HCT116 (cell line): ENCODE measurements around the gene PDHB. TPM values are rescaled to one million over a fixed set of nuclear protein-coding genes. Genes with fewer than 3 reads are reported as not detected.

Source experiments
- ATAC-seq: fragments of 200-7000 bp; cut with Tn5 transposase; 2 replicates; pipeline ENCODE4 v1.9.1; 2020; ENCODE audit warnings: mild to moderate bottlenecking, moderate library complexity
- BruUV-seq: library from RNA; stranded (reverse); fragments of 400-500 nt; replicated peaks from 2 replicates; lab custom pipeline; 2021; lab: Mats Ljungman, UMichigan
- CTCF ChIA-PET: fragments of 300-600 bp; sonication (Branson Sonifier 250); formaldehyde crosslinking; loops from one replicate; lab custom pipeline; 2021; ENCODE audit warnings: antibody characterized with exemption; lab: Charles Lee
- POLR2A ChIA-PET: fragments of 300-600, 350-600 bp; sonication (Branson Sonifier 250); formaldehyde crosslinking; loops from one replicate; lab custom pipeline; 2021; ENCODE audit warnings: antibody characterized with exemption; lab: Charles Lee
- RAD21 ChIA-PET, 2 experiments: fragments of 300-600 bp; sonication (Branson Sonifier 250); formaldehyde crosslinking; loops; one replicate each; lab custom pipeline; 2023; ENCODE audit warnings: low total read pairs in 2 of 2; ENCODE audit not compliant: uncharacterized antibody in 2 of 2, unreplicated experiment in 2 of 2, low non-redundant PET in 1 of 2; lab: Charles Lee
- DNase-seq: peaks from one replicate; pipeline ENCODE4 v3.0.0-alpha.2; 2010; ENCODE audit warnings: low read depth, low spot score
- H2AFZ ChIP-seq: fragments of 200-600 bp; shearing (Covaris generic), sonication (generic); 2 replicates; pipeline ENCODE4 v1.6.1; 2017; ENCODE audit warnings: low read depth, mixed run types, mixed read lengths, antibody characterized with exemption, low read length; ENCODE audit not compliant: poor library complexity, severe bottlenecking
- H3K27ac ChIP-seq: 2 replicates; pipeline ENCODE4 v1.5.1; 2012; ENCODE audit warnings: low read depth, low read length
- H3K27me3 ChIP-seq: fragments of 200-600 bp; sonication (generic); 2 replicates; pipeline ENCODE4 v1.6.1; 2016; ENCODE audit warnings: mixed run types, low read length, mixed read lengths; ENCODE audit not compliant: insufficient read depth
- H3K36me3 ChIP-seq, 2 experiments: fragments of 200-500 bp in 1 of 2; fragments of 200-600 bp in 1 of 2; sonication (Bioruptor generic) in 1 of 2; sonication (generic) in 1 of 2; 2 replicates each; pipeline versions ENCODE4 v1.5.1 to v1.6.1; 2014 to 2016; ENCODE audit warnings: low read length in 2 of 2, inconsistent platforms in 1 of 2, mixed read lengths in 1 of 2, mixed run types in 1 of 2; ENCODE audit not compliant: insufficient read depth in 2 of 2, control insufficient read depth in 1 of 2
- H3K4me1 ChIP-seq, 2 experiments: fragments of 200-600 bp in 1 of 2; sonication (generic) in 1 of 2; 2 replicates each; pipeline versions ENCODE4 v1.5.1 to v1.6.1; 2012 to 2017; ENCODE audit warnings: low read length in 2 of 2, inconsistent platforms in 1 of 2, mild to moderate bottlenecking in 1 of 2, mixed read lengths in 1 of 2, mixed run types in 1 of 2, moderate library complexity in 1 of 2; ENCODE audit not compliant: insufficient read depth in 2 of 2, control insufficient read depth in 1 of 2
- H3K4me2 ChIP-seq: fragments of 200-600 bp; sonication (generic); 2 replicates; pipeline ENCODE4 v1.6.1; 2017; ENCODE audit warnings: mixed run types, low read length, mixed read lengths
- H3K4me3 ChIP-seq, 2 experiments: fragments of 200-600 bp in 1 of 2; sonication (generic) in 1 of 2; replicated peaks in 1 of 2; 2 replicates each; pipeline ENCODE4 v1.5.1; 2011 to 2016; ENCODE audit warnings: low read length in 2 of 2, control low read depth in 1 of 2, low read depth in 1 of 2, mild to moderate bottlenecking in 1 of 2, mixed read lengths in 1 of 2, mixed run types in 1 of 2
- H3K79me2 ChIP-seq: fragments of 200-600 bp; sonication (generic); 2 replicates; pipeline ENCODE4 v1.6.1; 2017; ENCODE audit warnings: mild to moderate bottlenecking, mixed run types, low read length, moderate library complexity, mixed read lengths; ENCODE audit not compliant: insufficient read depth
- H3K9ac ChIP-seq: fragments of 200-600 bp; sonication (generic); 2 replicates; pipeline ENCODE4 v1.6.1; 2016; ENCODE audit warnings: low read length, mixed read lengths
- H3K9me2 ChIP-seq: fragments of 200-600 bp; sonication (generic), shearing (Covaris generic); 2 replicates; pipeline ENCODE4 v1.6.1; 2017; ENCODE audit warnings: mixed run types, mild to moderate bottlenecking, moderate library complexity; ENCODE audit not compliant: insufficient read depth
- H3K9me3 ChIP-seq, 2 experiments: fragments of 200-500 bp in 1 of 2; fragments of 200-600 bp in 1 of 2; sonication (Bioruptor generic) in 1 of 2; sonication (generic) in 1 of 2; 2 replicates each; pipeline ENCODE4 v1.6.1; 2014 to 2017; ENCODE audit warnings: low read length in 2 of 2, mixed read lengths in 2 of 2, inconsistent platforms in 1 of 2, low read depth in 1 of 2, mild to moderate bottlenecking in 1 of 2, mixed run types in 1 of 2, moderate library complexity in 1 of 2; ENCODE audit not compliant: control insufficient read depth in 1 of 2, insufficient read depth in 1 of 2
- H4K20me1 ChIP-seq: fragments of 200-600 bp; sonication (generic), shearing (Covaris generic); 2 replicates; pipeline ENCODE4 v1.6.1; 2017; ENCODE audit warnings: mixed run types, mild to moderate bottlenecking, moderate library complexity; ENCODE audit not compliant: insufficient read depth
- CBX3 ChIP-seq: IDR thresholded peaks from 2 replicates; pipeline ENCODE4 v1.6.1; 2012; ENCODE audit warnings: low read depth
- CEBPB ChIP-seq: IDR thresholded peaks from 2 replicates; pipeline ENCODE4 v1.6.1; 2012; ENCODE audit warnings: low read depth
- EGR1 ChIP-seq: IDR thresholded peaks from 2 replicates; pipeline ENCODE4 v1.6.1; 2012; ENCODE audit warnings: low read depth
- ELF1 ChIP-seq: IDR thresholded peaks from 2 replicates; pipeline ENCODE4 v1.6.1; 2012; ENCODE audit warnings: low read depth, borderline replicate concordance
- EZH2 ChIP-seq: fragments of 200-600 bp; sonication (generic); IDR thresholded peaks from 2 replicates; pipeline ENCODE4 v1.6.1; 2017; ENCODE audit warnings: antibody characterized with exemption, mixed run types
- FOSL1 ChIP-seq: IDR thresholded peaks from 2 replicates; pipeline ENCODE4 v1.6.1; 2012; ENCODE audit warnings: low read depth
- MAX ChIP-seq: IDR thresholded peaks from 2 replicates; pipeline ENCODE4 v1.6.1; 2012
- POLR2A ChIP-seq: IDR thresholded peaks from 2 replicates; pipeline ENCODE4 v1.7.0; 2011; ENCODE audit warnings: borderline replicate concordance; ENCODE audit not compliant: insufficient read depth, insufficient read length; ENCODE audit errors: extremely low read depth
- SIN3A ChIP-seq: IDR thresholded peaks from 2 replicates; pipeline ENCODE4 v1.6.1; 2012; ENCODE audit warnings: low read depth
- SRF ChIP-seq: IDR thresholded peaks from 2 replicates; pipeline ENCODE4 v1.6.1; 2012; ENCODE audit warnings: low read depth
- TCF7L2 ChIP-seq: IDR thresholded peaks from 2 replicates; pipeline ENCODE4 v1.7.0; 2011; ENCODE audit warnings: borderline replicate concordance, inconsistent platforms; ENCODE audit not compliant: insufficient read depth, insufficient read length; ENCODE audit errors: extremely low read depth
- ZNF274 ChIP-seq: fragments of 200-500 bp; sonication (Bioruptor generic); IDR thresholded peaks from 2 replicates; pipeline ENCODE4 v1.6.1; 2014; ENCODE audit warnings: mild to moderate bottlenecking, low read depth, low read length, inconsistent platforms
- intact Hi-C: fragments of 100-400 bp; cut with micrococcal nuclease; formaldehyde crosslinking; loops from 2 replicates; pipeline ENCODE4 v1.10.0; 2022
- total RNA-seq: library from RNA; stranded (reverse); gene quantifications from one replicate; pipeline ENCODE4 v1.2.1, GENCODE V29; 2021; ENCODE audit not compliant: unreplicated experiment
- TF ChIP-seq, protein P1 (sequence below): IDR thresholded peaks from 2 replicates; pipeline ENCODE4 v1.6.1; 2011; ENCODE audit warnings: mild to moderate bottlenecking, low read length, moderate library complexity; ENCODE audit not compliant: insufficient replicate concordance; ENCODE audit errors: extremely low read depth

Gene PDHB
- total RNA-seq, 1 experiment from 2014 or later = 60.2 TPM

- Histone ChIP-seq H3K4me2 (no peak overlapping the region), H3K27ac (no peak overlapping the region), H3K36me3 (no peaks in the 10 kb centered on the region), H3K4me1 (peaks cover 0 to 11% of the 10 kb centered on the region in 2 experiments; a peak in 2 of 4 replicates), H3K9me3 (no peaks in the 10 kb centered on the region), H3K79me2 (no peaks in the 10 kb centered on the region), H2AFZ (no peak overlapping the region), H3K9me2 (no peaks in the 10 kb centered on the region), H3K4me3 (no peak overlapping the region), H4K20me1 (no peaks in the 10 kb centered on the region), H3K9ac (no peak overlapping the region), H3K27me3 (no peaks in the 10 kb centered on the region)
- BruUV-seq = no TSS peak
- ChIA-PET RAD21 (no interaction called here), CTCF (no interaction called here), POLR2A (no interaction called here)
- no peak for ATAC-seq
- TF ChIP-seq EGR1 = no peak
- no peak for TF ChIP-seq EZH2
- no peak for TF ChIP-seq FOSL1
- no peak for TF ChIP-seq MAX
- TF ChIP-seq CBX3 = no peak
- no peak for TF ChIP-seq POLR2A
- no peak for TF ChIP-seq SIN3A
- TF ChIP-seq CEBPB = no peak
- TF ChIP-seq TCF7L2 = no peak
- TF ChIP-seq ELF1 = no peak
- intact Hi-C loops = no loop called here
- DNase-seq = no peak
Observed at GRCh38 chr3:58480309-58480708, 46.7 kb upstream of the PDHB start.

DNA sequence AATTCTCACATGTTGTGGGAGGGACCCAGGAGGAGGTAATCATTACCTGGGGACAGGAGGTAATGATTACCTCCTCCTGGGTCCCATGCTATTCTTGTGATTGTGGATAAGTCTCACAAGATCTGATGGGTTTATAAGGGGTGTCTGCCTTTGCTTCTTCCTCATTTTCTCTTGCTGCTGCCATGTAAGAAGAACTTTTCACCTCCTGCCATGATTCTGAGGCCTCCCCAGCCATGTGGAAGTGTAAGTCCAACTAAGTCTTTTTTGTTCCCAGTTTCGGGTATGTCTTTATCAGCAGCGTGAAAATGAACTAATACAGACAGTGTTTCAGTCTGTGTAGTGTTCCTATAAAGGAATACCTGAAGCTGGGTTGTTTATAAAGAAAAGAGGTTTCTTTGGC is 45.1 kb upstream of the PDHB start:
- H3K4me2 ChIP-seq = no peak overlapping the region
- H3K27me3 ChIP-seq = no peaks in the 10 kb centered on the region
- no peak overlapping the region for H2AFZ ChIP-seq
- TF ChIP-seq, protein P1, sequence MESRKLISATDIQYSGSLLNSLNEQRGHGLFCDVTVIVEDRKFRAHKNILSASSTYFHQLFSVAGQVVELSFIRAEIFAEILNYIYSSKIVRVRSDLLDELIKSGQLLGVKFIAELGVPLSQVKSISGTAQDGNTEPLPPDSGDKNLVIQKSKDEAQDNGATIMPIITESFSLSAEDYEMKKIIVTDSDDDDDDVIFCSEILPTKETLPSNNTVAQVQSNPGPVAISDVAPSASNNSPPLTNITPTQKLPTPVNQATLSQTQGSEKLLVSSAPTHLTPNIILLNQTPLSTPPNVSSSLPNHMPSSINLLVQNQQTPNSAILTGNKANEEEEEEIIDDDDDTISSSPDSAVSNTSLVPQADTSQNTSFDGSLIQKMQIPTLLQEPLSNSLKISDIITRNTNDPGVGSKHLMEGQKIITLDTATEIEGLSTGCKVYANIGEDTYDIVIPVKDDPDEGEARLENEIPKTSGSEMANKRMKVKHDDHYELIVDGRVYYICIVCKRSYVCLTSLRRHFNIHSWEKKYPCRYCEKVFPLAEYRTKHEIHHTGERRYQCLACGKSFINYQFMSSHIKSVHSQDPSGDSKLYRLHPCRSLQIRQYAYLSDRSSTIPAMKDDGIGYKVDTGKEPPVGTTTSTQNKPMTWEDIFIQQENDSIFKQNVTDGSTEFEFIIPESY = no peak
- TF ChIP-seq EZH2 = no peak
- TF ChIP-seq CBX3 = no peak
- TF ChIP-seq SRF = no peak
- TF ChIP-seq ZNF274 = no peak
- H3K9ac ChIP-seq = no peak overlapping the region
- POLR2A ChIA-PET = no interaction called here
- no peak for ATAC-seq
- no peaks in the 10 kb centered on the region for H3K9me3 ChIP-seq
- DNase-seq = no peak
- no peaks in the 10 kb centered on the region for H3K9me2 ChIP-seq
- peaks cover 4 to 25% of the 10 kb centered on the region in 2 experiments for H3K4me1 ChIP-seq
- H3K4me3 ChIP-seq = no peak overlapping the region
- no TSS peak for BruUV-seq
- RAD21 ChIA-PET = no interaction called here
- intact Hi-C loops = no loop called here
- H3K36me3 ChIP-seq = no peaks in the 10 kb centered on the region
- no peaks in the 10 kb centered on the region for H3K79me2 ChIP-seq
- H4K20me1 ChIP-seq = no peaks in the 10 kb centered on the region
- H3K27ac ChIP-seq = no peak overlapping the region
- CTCF ChIA-PET = no interaction called here
